ENCODE measurements around the gene E2F3. TPM values are rescaled to one million over a fixed set of nuclear protein-coding genes. Genes with fewer than 3 reads are reported as not detected.

E2F3 gene
- total RNA-seq, 4 donors from 2014 or later: 5.4 to 7.1 (median 6.1) TPM

GRCh38 chr6:20490591-20490990 is 88.9 kb downstream of the E2F3 start:
- 92 to 93% methylated on average over 6 of the region's 6 CpGs for WGBS, 2 donors
- H3K4me1 ChIP-seq: no peaks in the 10 kb centered on the region
- no peak overlapping the region for H3K27ac ChIP-seq
- no peak for DNase-seq
- no peaks in the 10 kb centered on the region for H3K9me3 ChIP-seq
- TF ChIP-seq CTCF (IDR thresholded peaks at IDR 0.05) (no peak), POLR2A (IDR thresholded peaks at IDR 0.05) (no peak)
- H3K36me3 ChIP-seq: peaks cover 0 to 63% (median 6%) of the 10 kb centered on the region in 3 donors
- H3K4me3 ChIP-seq: no peak overlapping the region
- no peaks in the 10 kb centered on the region for H3K27me3 ChIP-seq
- intact Hi-C loops (cut with DNase I): no loop called here

- intact Hi-C loops (cut with DNase I): no loop called here
- no peak for DNase-seq
- no peaks in the 10 kb centered on the region for H3K4me1 ChIP-seq
- H3K27me3 ChIP-seq: no peaks in the 10 kb centered on the region
- peaks cover 0 to 49% (median 6%) of the 10 kb centered on the region in 3 donors for H3K36me3 ChIP-seq
- H3K9me3 ChIP-seq: no peaks in the 10 kb centered on the region
- no peak overlapping the region for H3K4me3 ChIP-seq
- no peak overlapping the region for H3K27ac ChIP-seq
- no peak for TF ChIP-seq CTCF (IDR thresholded peaks at IDR 0.05)
- no peak for TF ChIP-seq POLR2A (IDR thresholded peaks at IDR 0.05)
- 70 to 81% methylated on average over 1 to 2 of the region's 2 CpGs for WGBS, 2 donors
Observed at GRCh38 chr6:20492099-20492498, 90.4 kb downstream of the E2F3 start.

- no peak for DNase-seq
- TF ChIP-seq POLR2A (IDR thresholded peaks at IDR 0.05) (no peak), CTCF (IDR thresholded peaks at IDR 0.05) (no peak)
- H3K27me3 ChIP-seq: no peaks in the 10 kb centered on the region
- no peaks in the 10 kb centered on the region for H3K4me1 ChIP-seq
- no peaks in the 10 kb centered on the region for H3K9me3 ChIP-seq
- WGBS, 2 donors: 62 to 65% methylated on average over 8 of the region's 8 CpGs
- H3K36me3 ChIP-seq: no peaks in the 10 kb centered on the region
- H3K27ac ChIP-seq: no peak overlapping the region
- H3K4me3 ChIP-seq: no peak overlapping the region
- intact Hi-C loops (cut with DNase I): no loop called here
Observed at GRCh38 chr6:20497216-20498040, 95.7 kb downstream of the E2F3 start.

GRCh38 chr6:20498041-20498385 is 96.3 kb downstream of the E2F3 start:
- WGBS, 2 donors: 80 to 92% methylated on average over 2 of the region's 2 CpGs
- Histone ChIP-seq H3K9me3 (no peaks in the 10 kb centered on the region), H3K27me3 (no peaks in the 10 kb centered on the region), H3K27ac (no peak overlapping the region), H3K4me3 (no peak overlapping the region), H3K36me3 (no peaks in the 10 kb centered on the region), H3K4me1 (no peaks in the 10 kb centered on the region)
- TF ChIP-seq CTCF (IDR thresholded peaks at IDR 0.05): no peak
- TF ChIP-seq POLR2A (IDR thresholded peaks at IDR 0.05): no peak
- intact Hi-C loops (cut with DNase I): no loop called here
- no peak for DNase-seq

- no peak for DNase-seq
- Histone ChIP-seq H3K4me1 (no peaks in the 10 kb centered on the region), H3K4me3 (no peak overlapping the region), H3K36me3 (no peaks in the 10 kb centered on the region), H3K27me3 (peaks cover 0 to 3% (median 0%) of the 10 kb centered on the region in 4 donors), H3K27ac (no peak overlapping the region), H3K9me3 (no peaks in the 10 kb centered on the region)
- intact Hi-C loops (cut with DNase I): no loop called here
- 56 to 62% methylated on average over 2 of the region's 2 CpGs for WGBS, 2 donors
- TF ChIP-seq POLR2A (IDR thresholded peaks at IDR 0.05) (no peak), CTCF (IDR thresholded peaks at IDR 0.05) (no peak)
Observed at GRCh38 chr6:20509212-20509611, 107.5 kb downstream of the E2F3 start.
